Hematopoietic multipotent progenitor cell (in vitro differentiated cells): ENCODE results near the gene NRP2. TPM values are rescaled to one million over a fixed set of nuclear protein-coding genes. Genes with fewer than 3 reads are reported as not detected.

ENCODE experiments used
- DNase-seq, 3 donors: peaks; one replicate each; pipeline ENCODE4 v3.0.0-alpha.2; 2011 to 2015; ENCODE audit warnings: low read depth in 2 of 3, low spot score in 2 of 3
- total RNA-seq: library from RNA; depleted of rRNA; stranded (reverse); fragments of >200 nt; gene quantifications from one replicate; pipeline ENCODE4 v1.2.3, GENCODE V29; 2012

Gene NRP2
- total RNA-seq, 1 donor: 1.9 TPM

DNA sequence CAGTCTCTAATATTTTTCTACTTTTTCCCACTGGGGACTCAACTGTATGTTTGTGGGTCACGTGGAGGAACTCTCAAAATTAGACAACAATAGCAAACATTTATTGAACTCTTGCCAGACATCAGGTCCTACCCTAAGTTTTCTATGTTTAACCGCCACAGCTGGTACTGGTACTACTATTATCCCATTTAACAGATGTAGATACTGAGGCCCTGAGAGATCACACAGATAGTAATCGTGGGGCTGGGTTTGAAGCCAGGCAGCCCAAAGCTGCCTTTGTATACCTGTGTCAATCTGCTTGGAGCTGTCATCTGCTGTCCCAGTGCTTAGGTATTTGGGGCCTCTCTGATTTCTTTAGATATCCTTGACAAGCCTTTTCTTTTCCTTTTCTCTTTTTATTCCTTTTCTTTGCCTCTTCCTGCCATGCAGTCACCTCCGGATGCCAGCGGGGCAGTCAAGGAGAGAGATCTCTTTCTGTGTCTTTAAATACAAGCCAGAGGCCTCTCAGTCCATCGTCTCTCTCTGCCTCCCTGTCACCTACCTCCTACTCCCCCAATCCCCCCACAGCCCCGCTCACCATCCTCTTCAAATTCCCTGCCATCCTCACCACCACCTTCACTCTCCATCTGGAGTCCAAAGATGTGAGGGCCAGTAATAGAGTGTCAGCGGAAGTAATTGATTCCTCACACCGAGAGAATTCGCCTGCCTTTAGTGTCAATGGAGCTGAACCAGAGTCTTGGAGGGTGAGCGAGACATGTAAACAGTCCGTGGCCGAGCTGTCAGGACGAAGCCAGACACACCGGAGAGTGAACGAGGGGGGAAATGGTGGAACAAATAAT is 23.4 kb downstream of the NRP2 start:
- DNase-seq: no peak

DNA sequence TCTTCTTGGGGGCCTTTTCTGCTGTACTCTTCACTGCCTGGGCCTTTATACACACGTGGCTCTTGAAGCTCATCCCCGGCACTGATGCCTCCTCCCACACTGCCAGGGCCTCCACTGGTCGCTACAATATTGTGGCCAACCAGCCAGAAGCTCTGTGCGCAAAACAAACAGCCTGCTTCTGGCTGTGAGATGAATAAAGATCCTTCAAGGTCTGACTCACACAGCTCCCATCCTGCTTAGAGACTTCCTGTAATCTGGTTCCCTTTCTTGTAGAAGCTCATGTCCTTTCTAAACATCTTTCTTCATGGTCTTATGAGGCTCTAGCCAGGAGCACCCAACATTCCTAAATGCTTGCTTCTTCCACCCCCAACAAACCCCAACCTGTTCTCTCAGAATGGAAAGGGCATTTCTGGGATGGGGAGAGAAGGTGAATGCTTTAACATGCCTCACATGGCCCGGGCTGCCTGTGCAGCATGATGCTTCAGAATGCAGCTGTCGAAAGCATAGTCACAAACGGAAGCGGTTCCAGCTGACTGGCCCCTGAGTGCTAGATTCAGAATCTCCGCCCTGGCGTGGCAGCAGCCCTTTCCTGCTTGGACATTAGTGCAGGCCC is 24.6 kb downstream of the NRP2 start:
- peak in 2 of 3 donors; percentile 72 to 75 for DNase-seq

GRCh38 chr2:205708231-205708631 is 25.9 kb downstream of the NRP2 start:
- no peak for DNase-seq

DNA sequence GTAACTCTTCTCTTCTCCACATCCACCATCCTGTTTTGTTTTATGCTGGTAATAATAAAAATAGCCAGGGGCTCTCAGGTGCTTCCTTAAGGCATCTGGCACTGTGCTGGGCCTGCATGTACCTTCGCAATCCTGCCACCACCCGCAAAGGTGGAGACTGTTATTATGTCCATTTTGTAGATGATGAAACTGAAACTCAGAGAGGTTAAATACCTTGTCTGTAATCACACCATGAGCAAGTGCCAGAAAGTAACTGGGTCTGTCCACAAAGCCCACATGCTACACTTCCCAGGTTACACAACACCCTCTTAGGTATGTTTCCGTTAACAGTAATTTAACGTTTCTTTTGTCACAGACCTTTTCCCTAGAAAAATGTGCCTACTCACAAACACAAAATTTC is 27.0 kb downstream of the NRP2 start:
- no peak for DNase-seq

DNA sequence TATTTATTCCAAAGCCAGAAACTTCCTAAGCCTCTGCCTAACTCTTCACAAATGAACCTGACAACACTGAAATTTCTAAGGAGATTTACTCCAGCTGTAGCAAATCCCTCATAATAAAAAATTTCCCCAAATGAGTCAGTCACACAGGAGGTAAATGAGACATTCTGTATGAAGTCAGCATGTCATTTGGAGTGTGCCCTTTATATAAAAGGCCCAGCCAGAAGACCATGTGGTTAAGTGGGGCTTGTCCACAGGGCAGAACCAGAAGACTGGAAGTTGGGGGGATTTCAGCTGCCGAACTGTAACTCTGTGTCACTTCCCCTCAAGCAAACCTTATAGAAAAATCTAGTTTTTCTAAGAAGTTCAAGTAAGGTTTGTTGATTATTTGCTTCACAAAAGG is 30.2 kb downstream of the NRP2 start:
- DNase-seq: peak in 2 of 3 donors; percentile 26 to 59

DNA sequence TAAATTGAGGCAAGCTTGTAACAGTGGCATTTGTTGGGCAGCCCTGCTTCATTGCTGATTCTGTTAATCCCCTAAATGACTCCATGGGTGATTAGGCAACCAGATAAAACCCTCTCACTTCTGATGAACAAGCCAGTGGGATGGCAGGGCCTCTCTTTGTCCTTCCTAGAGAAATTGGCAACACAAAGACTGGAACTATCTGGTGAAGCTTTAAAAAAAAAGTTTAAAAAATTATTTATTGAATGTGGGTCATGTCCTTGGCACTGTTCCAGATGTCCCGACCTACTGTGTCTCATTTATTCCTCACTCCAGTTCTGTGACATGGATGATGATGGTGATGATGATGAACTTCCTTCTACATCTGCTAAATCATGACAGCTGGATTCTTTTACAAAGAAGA is 30.8 kb downstream of the NRP2 start:
- no peak for DNase-seq

GRCh38 chr2:205714058-205714776 is 31.9 kb downstream of the NRP2 start:
- peak in 2 of 3 donors; percentile 68 to 81 for DNase-seq

- DNase-seq: no peak
Measured at GRCh38 chr2:205714789-205715720, 32.8 kb downstream of the NRP2 start.

DNA sequence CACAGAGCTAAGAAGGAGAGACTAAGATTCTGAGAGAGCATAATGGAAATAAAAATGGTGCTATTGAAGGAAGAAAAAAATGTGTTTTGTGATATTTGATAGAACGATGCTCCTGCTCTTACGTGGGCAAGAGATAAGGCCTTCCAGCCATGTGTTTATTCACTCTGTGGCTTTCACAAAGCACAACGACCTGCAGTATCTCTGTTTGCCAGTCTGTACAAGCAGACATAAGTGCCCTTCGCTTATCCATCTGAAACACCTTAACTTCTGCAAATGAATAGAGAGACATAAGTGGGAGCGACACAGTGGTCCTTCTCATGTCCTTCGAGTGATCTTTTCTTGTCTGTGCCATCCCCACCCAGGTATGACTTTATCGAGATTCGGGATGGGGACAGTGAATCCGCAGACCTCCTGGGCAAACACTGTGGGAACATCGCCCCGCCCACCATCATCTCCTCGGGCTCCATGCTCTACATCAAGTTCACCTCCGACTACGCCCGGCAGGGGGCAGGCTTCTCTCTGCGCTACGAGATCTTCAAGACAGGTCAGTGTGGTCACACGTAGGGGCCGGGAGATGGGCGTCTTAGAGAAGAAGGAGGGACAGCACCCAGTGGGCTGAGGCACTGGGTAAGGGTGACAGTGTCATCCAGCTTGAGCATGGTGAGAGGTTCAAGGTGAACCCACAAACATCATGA is 33.7 kb downstream of the NRP2 start:
- peak in 1 of 3 donors; percentile 37 for DNase-seq

DNA sequence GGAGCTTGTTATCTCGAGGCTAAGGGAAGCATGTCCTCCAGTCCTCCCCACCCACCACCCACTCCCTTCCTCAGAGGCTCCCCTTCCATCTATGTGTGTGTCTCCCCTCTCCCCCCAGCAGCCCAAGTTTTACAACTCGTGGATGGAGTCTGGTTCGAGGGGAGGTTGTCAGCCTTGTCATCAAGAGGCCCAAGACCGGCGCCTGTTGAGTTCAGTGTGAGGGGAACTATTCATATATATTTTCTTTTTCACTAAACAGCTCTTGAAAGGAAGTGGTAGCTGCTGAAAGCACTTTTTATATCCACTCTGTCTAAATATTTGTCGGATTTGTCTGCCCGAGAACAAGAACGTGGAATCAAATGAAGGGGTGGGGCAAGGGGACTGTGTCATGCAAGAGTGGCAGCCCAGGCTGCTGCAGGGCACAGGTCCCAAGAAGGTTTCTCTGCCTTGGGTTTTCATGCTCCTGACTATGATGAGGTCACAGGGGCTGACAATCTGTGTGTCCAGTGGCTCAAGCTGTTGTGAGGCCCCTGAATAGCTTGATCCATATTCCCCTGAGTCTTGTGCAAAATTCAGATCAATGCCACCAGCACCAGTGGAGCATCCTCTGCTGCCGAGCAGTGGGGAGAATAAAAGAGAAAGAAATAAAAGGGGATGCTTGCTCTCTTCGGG is 35.0 kb downstream of the NRP2 start:
- no peak for DNase-seq

GRCh38 chr2:205717999-205718398 is 35.7 kb downstream of the NRP2 start:
- no peak for DNase-seq

DNA sequence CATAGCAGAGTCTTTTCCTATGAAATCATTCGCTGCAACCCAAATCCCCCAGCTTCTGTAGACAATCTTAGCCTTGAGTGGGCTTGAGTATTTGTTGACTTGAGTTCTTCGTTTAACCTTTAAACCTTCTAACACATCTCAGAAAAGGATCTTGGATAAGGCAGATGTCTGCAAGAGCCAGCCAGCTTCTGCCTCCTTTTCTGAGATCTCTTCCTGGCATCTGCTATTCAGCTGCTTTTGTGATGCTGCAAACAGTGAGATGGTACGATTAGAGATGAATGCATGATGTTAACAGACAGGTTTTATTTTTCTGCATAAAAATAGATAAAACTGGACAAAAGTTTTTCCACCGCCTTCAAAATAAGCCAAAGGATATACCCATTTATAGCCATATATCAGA is 37.5 kb downstream of the NRP2 start:
- DNase-seq: no peak

GRCh38 chr2:205720451-205720902 is 38.2 kb downstream of the NRP2 start:
- no peak for DNase-seq

GRCh38 chr2:205721057-205721449 is 38.8 kb downstream of the NRP2 start:
- peak in 1 of 3 donors; percentile 33 for DNase-seq

- DNase-seq: no peak
Measured at GRCh38 chr2:205722283-205722918, 40.1 kb downstream of the NRP2 start.

- no peak for DNase-seq
Measured at GRCh38 chr2:205723179-205723578, 40.9 kb downstream of the NRP2 start.

GRCh38 chr2:205725059-205725458 is 42.8 kb downstream of the NRP2 start:
- DNase-seq: no peak

DNA sequence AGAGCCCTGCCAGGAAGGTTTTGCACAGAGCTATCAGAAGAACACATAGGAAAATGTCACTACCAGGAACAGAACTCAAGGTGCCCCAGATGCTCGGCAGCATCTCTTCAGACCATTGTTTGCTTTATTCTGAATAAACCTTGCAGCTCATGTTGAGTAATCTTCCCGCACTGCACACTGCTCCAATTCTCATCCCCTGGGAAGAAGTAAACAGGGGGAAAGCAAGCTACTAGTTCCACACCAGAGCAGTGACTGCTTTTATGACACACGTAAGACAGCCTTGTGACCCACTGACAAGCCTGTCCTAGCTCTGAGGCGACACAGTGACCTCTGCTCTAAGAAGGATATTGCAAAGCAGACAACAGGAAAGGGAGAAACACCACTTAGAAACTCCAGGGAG is 44.2 kb downstream of the NRP2 start:
- no peak for DNase-seq

- no peak for DNase-seq
Measured at GRCh38 chr2:205727174-205727573, 44.9 kb downstream of the NRP2 start.
